ENCODE results near the gene SLC35A2.
A peak's percentile ranks its signal among the peaks of the same experiment; 100 is the strongest.
"Not testable (repeated sequence)": the region's sequence is repeated elsewhere in the genome, so short reads cannot be mapped to it uniquely, and the experiment has no call there.

The SLC35A2 gene

GRCh38 chrX:48902776-48903175 is 8.7 kb downstream of the SLC35A2 start:
- no peak for DNase-seq (ENCODE audit: low read depth in 2 of 2)

- DNase-seq (ENCODE audit: low read depth in 2 of 2) = no peak
Observed at GRCh38 chrX:48902135-48902534, 9.3 kb downstream of the SLC35A2 start.

GRCh38 chrX:48901069-48901468 is 10.4 kb downstream of the SLC35A2 start:
- DNase-seq (ENCODE audit: low read depth in 2 of 2) = no peak

GRCh38 chrX:48899078-48899410 is 12.4 kb downstream of the SLC35A2 start:
- no peak for DNase-seq (ENCODE audit: low read depth in 2 of 2)

- peak; percentile 73 for DNase-seq (ENCODE audit: low read depth in 2 of 2)
Observed at GRCh38 chrX:48897625-48898306, 13.7 kb downstream of the SLC35A2 start, which contains the start of the genes PQBP1 and TIMM17B. TSS of gene PQBP1 (plus strand) at chrX:48897930. CDS start at chrX:48898510, 580 bp downstream. TSS of gene TIMM17B (minus strand) at chrX:48897768. CDS start at chrX:48897749, 19 bp downstream.

- peak in 1 of 2 donors; percentile 28 for DNase-seq (ENCODE audit: low read depth in 2 of 2)
Observed at GRCh38 chrX:48897157-48897624, 14.3 kb downstream of the SLC35A2 start.

- DNase-seq (ENCODE audit: low read depth in 2 of 2) = no peak
Observed at GRCh38 chrX:48896611-48897011, 14.8 kb downstream of the SLC35A2 start.

- no peak for DNase-seq (ENCODE audit: low read depth in 2 of 2)
Observed at GRCh38 chrX:48894891-48895290, 16.6 kb downstream of the SLC35A2 start.

- DNase-seq (ENCODE audit: low read depth in 2 of 2) = no peak
Observed at GRCh38 chrX:48893556-48894348, 17.7 kb downstream of the SLC35A2 start.

- no peak for DNase-seq (ENCODE audit: low read depth in 2 of 2)
Observed at GRCh38 chrX:48892896-48893295, 18.6 kb downstream of the SLC35A2 start.

GRCh38 chrX:48891402-48892288 is 19.8 kb downstream of the SLC35A2 start:
- peak; percentile 44 to 48 for DNase-seq (ENCODE audit: low read depth in 2 of 2)

GRCh38 chrX:48890934-48891401 is 20.5 kb downstream of the SLC35A2 start:
- DNase-seq (ENCODE audit: low read depth in 2 of 2) = no peak

- no peak for DNase-seq (ENCODE audit: low read depth in 2 of 2)
Observed at GRCh38 chrX:48890296-48890925, 21.0 kb downstream of the SLC35A2 start.

GRCh38 chrX:48886586-48886985 is 24.9 kb downstream of the SLC35A2 start:
- DNase-seq (ENCODE audit: low read depth in 2 of 2) = not testable (repeated sequence)

- no peak for DNase-seq (ENCODE audit: low read depth in 2 of 2)
Observed at GRCh38 chrX:48883729-48884128, 27.7 kb downstream of the SLC35A2 start.

- DNase-seq (ENCODE audit: low read depth in 2 of 2) = not testable (repeated sequence)
Observed at GRCh38 chrX:48876944-48877343, 34.5 kb downstream of the SLC35A2 start.

- DNase-seq (ENCODE audit: low read depth in 2 of 2) = not testable (repeated sequence)
Observed at GRCh38 chrX:48872017-48872416, 39.4 kb downstream of the SLC35A2 start.

- DNase-seq (ENCODE audit: low read depth in 2 of 2) = no peak
Observed at GRCh38 chrX:48864210-48864609, 47.2 kb downstream of the SLC35A2 start.

GRCh38 chrX:48854898-48855297 is 56.5 kb downstream of the SLC35A2 start:
- DNase-seq (ENCODE audit: low read depth in 2 of 2) = no peak

GRCh38 chrX:48854121-48854804 is 57.2 kb downstream of the SLC35A2 start:
- DNase-seq (ENCODE audit: low read depth in 2 of 2) = not testable (repeated sequence)

- not testable (repeated sequence) for DNase-seq (ENCODE audit: low read depth in 2 of 2)
Observed at GRCh38 chrX:48853494-48853893, 58.0 kb downstream of the SLC35A2 start.

Measured in stimulated activated CD8-positive, alpha-beta memory T cell treated with anti-CD3 and anti-CD28 coated beads, Interleukin-15, amount 100 ng/mL, for 4 hours (primary cell).